GM06990 (cell line): ENCODE data around the gene HPS4.

Experiments
- DNase-seq: peaks from one replicate; pipeline ENCODE4 v3.0.0-alpha.2; 2011; ENCODE audit not compliant: insufficient read length; ENCODE audit errors: extremely low read depth
- H3K27me3 ChIP-seq: replicated peaks from 2 replicates; pipeline ENCODE4 v1.6.0; 2011; ENCODE audit warnings: low read length; ENCODE audit not compliant: control insufficient read depth, insufficient read depth
- H3K36me3 ChIP-seq: 2 replicates; pipeline ENCODE4 v1.5.1; 2011; ENCODE audit warnings: low read length; ENCODE audit not compliant: control insufficient read depth, insufficient read depth
- H3K4me3 ChIP-seq: replicated peaks from 2 replicates; pipeline ENCODE4 v1.5.1; 2011; ENCODE audit warnings: low read depth, mild to moderate bottlenecking, control low read depth, low read length
- CTCF ChIP-seq: IDR thresholded peaks from 2 replicates; pipeline ENCODE4 v1.5.1; 2011; ENCODE audit warnings: low read length, control low read depth, mild to moderate bottlenecking, inconsistent platforms; ENCODE audit not compliant: insufficient read depth, poor library complexity, severe bottlenecking

Gene HPS4

GRCh38 chr22:26479792-26480610 is 3.6 kb downstream of the HPS4 start:
- H3K4me3 ChIP-seq, result peak overlapping the region; percentile 48
- no peak for TF ChIP-seq CTCF
- H3K27me3 ChIP-seq, result no peaks in the 10 kb centered on the region
- H3K36me3 ChIP-seq, result no peaks in the 10 kb centered on the region
- DNase-seq, result no peak

GRCh38 chr22:26479043-26479791 is 4.4 kb downstream of the HPS4 start:
- no peak for TF ChIP-seq CTCF
- DNase-seq, result no peak
- H3K4me3 ChIP-seq, result peak overlapping the region; percentile 48
- H3K36me3 ChIP-seq, result no peaks in the 10 kb centered on the region
- H3K27me3 ChIP-seq, result no peaks in the 10 kb centered on the region

- Histone ChIP-seq H3K4me3 (no peak overlapping the region), H3K36me3 (0 out of 2 replicates have a peak, but pooled peaks cover 1% of the 10 kb centered on the region), H3K27me3 (no peaks in the 10 kb centered on the region)
- no peak for TF ChIP-seq CTCF
- no peak for DNase-seq
These were observed 6.2 kb downstream of the HPS4 start for GRCh38 chr22:26477341-26477731.

GRCh38 chr22:26476705-26477340 is 6.8 kb downstream of the HPS4 start:
- no peak for TF ChIP-seq CTCF
- peaks cover 1% of the 10 kb centered on the region; the same call in 1 of the 2 replicates for H3K36me3 ChIP-seq
- H3K27me3 ChIP-seq, result no peaks in the 10 kb centered on the region
- H3K4me3 ChIP-seq, result no peak overlapping the region
- no peak for DNase-seq

- Histone ChIP-seq H3K36me3 (peaks cover 17% of the 10 kb centered on the region), H3K27me3 (no peaks in the 10 kb centered on the region), H3K4me3 (no peak overlapping the region)
- no peak for DNase-seq
- TF ChIP-seq CTCF, result no peak
These were observed 8.9 kb downstream of the HPS4 start for GRCh38 chr22:26474682-26475081.
